HepG2 (cell line): ENCODE measurements around the gene PLCG1. TPM values are rescaled to one million over a fixed set of nuclear protein-coding genes. Genes with fewer than 3 reads are reported as not detected.

ENCODE experiments used
- CCDC6 ChIP-seq: sonication (generic); formaldehyde crosslinking; IDR thresholded peaks from 2 replicates; pipeline ENCODE4 v1.8.1; 2022; ENCODE audit warnings: mild to moderate bottlenecking, missing genetic modification reagents, moderate library complexity
- DRAP1 ChIP-seq: IDR thresholded peaks from 2 replicates; pipeline ENCODE4 v1.6.1; 2016; ENCODE audit warnings: missing genetic modification reagents, missing compliant biosample characterization
- GATAD2A ChIP-seq: IDR thresholded peaks from 2 replicates; pipeline ENCODE4 v1.6.1; 2016
- ISL2 ChIP-seq: sonication (generic); formaldehyde crosslinking; IDR thresholded peaks from 2 replicates; pipeline ENCODE4 v1.5.0; 2020; ENCODE audit warnings: missing genetic modification reagents
- KLF12 ChIP-seq: sonication (generic); formaldehyde crosslinking; IDR thresholded peaks from 2 replicates; pipeline ENCODE4 v1.4.0; 2020; ENCODE audit warnings: missing genetic modification reagents, borderline replicate concordance
- NFIC ChIP-seq: IDR thresholded peaks from 2 replicates; pipeline ENCODE4 v1.6.1; 2012; ENCODE audit warnings: mild to moderate bottlenecking, low read length, inconsistent platforms
- NRL ChIP-seq: sonication (generic); formaldehyde crosslinking; IDR thresholded peaks from 2 replicates; pipeline ENCODE4 v1.5.0; 2020; ENCODE audit warnings: missing genetic modification reagents, mild to moderate bottlenecking, moderate library complexity, borderline replicate concordance
- RARG ChIP-seq: sonication (generic); formaldehyde crosslinking; IDR thresholded peaks from 2 replicates; pipeline ENCODE4 v1.4.0; 2020; ENCODE audit warnings: low read depth, mild to moderate bottlenecking, missing genetic modification reagents
- ZNF225 ChIP-seq: sonication (generic); formaldehyde crosslinking; IDR thresholded peaks from 2 replicates; pipeline ENCODE4 v1.4.0; 2020; ENCODE audit warnings: mild to moderate bottlenecking, missing genetic modification reagents
- ZNF382 ChIP-seq: sonication (generic); formaldehyde crosslinking; IDR thresholded peaks from 2 replicates; pipeline ENCODE4 v1.5.0; 2020; ENCODE audit warnings: missing genetic modification reagents, mild to moderate bottlenecking, borderline replicate concordance
- ZNF558 ChIP-seq: sonication (generic); formaldehyde crosslinking; IDR thresholded peaks from 2 replicates; pipeline ENCODE4 v1.9.0; 2022; ENCODE audit warnings: mild to moderate bottlenecking, missing genetic modification reagents, borderline replicate concordance
- ZNF646 ChIP-seq: sonication (generic); formaldehyde crosslinking; IDR thresholded peaks from 2 replicates; pipeline ENCODE4 v1.9.0; 2021; ENCODE audit warnings: mild to moderate bottlenecking, missing genetic modification reagents
- ZNF720 ChIP-seq: sonication (generic); formaldehyde crosslinking; IDR thresholded peaks from 2 replicates; pipeline ENCODE4 v1.4.0; 2020; ENCODE audit warnings: missing genetic modification reagents
- ZNF737 ChIP-seq: sonication (generic); formaldehyde crosslinking; IDR thresholded peaks from 2 replicates; pipeline ENCODE4 v1.5.0; 2020; ENCODE audit warnings: missing genetic modification reagents, mild to moderate bottlenecking, borderline replicate concordance
- ZNF788 ChIP-seq: sonication (generic); formaldehyde crosslinking; IDR thresholded peaks from 2 replicates; pipeline ENCODE4 v1.5.0; 2020; ENCODE audit warnings: mild to moderate bottlenecking, missing genetic modification reagents, borderline replicate concordance
- ZNF891 ChIP-seq: sonication (generic); formaldehyde crosslinking; IDR thresholded peaks from 2 replicates; pipeline ENCODE4 v1.5.0; 2020; ENCODE audit warnings: mild to moderate bottlenecking, missing genetic modification reagents
- ZSCAN31 ChIP-seq: sonication (generic); formaldehyde crosslinking; IDR thresholded peaks from 2 replicates; pipeline ENCODE4 v1.5.0; 2020; ENCODE audit warnings: low read depth, mild to moderate bottlenecking, missing genetic modification reagents
- polyA plus RNA-seq, 8 experiments: library from polyadenylated mRNA; depleted of rRNA in 3 of 8; stranded (reverse) in 7 of 8; unstranded in 1 of 8; fragments of >200 nt; fragmentation: Illumina TruSeq in 4 of 8; extraction: Trizol in 4 of 8; gene quantifications; 2 replicates each; pipeline versions ENCODE4 v1.2.1 to v1.2.3, GENCODE V29; 2011 to 2016; ENCODE audit warnings: low read depth in 4 of 8, missing spikeins in 1 of 8, mixed read lengths in 1 of 8; ENCODE audit not compliant: insufficient read depth in 1 of 8
- total RNA-seq, 5 experiments: library from RNA; depleted of rRNA; stranded (reverse); fragments of >200 nt; fragmentation: Illumina TruSeq; extraction: Trizol; gene quantifications; 2 replicates each; pipeline ENCODE4 v1.2.3, GENCODE V29; 2016; ENCODE audit warnings: low read depth in 1 of 5
- TF ChIP-seq, protein P1 (sequence below): sonication (generic); formaldehyde crosslinking; IDR thresholded peaks from 2 replicates; pipeline ENCODE4 v1.4.0; 2020; ENCODE audit warnings: missing genetic modification reagents
- TF ChIP-seq, protein P2 (sequence below): sonication (generic); formaldehyde crosslinking; IDR thresholded peaks from 2 replicates; pipeline ENCODE4 v1.4.0; 2020; ENCODE audit warnings: missing genetic modification reagents

The PLCG1 gene
- total and polyA plus RNA-seq, 2 of the 13 experiments (the other 11 are each of a cell fraction or from before 2014, with no cell fraction given), result 85.3 to 158 TPM

GRCh38 chr20:41137614-41138474, 501 bp downstream of the PLCG1 start (continued):
- TF ChIP-seq NRL (CRISPR knock-in tag), result peak; percentile 85; the same call in 1 of the 2 replicates
- peak; percentile 43 for TF ChIP-seq KLF12 (CRISPR knock-in tag)
- peak; percentile 70; the same call in 1 of the 2 replicates for TF ChIP-seq ZNF225
- TF ChIP-seq, protein P1, sequence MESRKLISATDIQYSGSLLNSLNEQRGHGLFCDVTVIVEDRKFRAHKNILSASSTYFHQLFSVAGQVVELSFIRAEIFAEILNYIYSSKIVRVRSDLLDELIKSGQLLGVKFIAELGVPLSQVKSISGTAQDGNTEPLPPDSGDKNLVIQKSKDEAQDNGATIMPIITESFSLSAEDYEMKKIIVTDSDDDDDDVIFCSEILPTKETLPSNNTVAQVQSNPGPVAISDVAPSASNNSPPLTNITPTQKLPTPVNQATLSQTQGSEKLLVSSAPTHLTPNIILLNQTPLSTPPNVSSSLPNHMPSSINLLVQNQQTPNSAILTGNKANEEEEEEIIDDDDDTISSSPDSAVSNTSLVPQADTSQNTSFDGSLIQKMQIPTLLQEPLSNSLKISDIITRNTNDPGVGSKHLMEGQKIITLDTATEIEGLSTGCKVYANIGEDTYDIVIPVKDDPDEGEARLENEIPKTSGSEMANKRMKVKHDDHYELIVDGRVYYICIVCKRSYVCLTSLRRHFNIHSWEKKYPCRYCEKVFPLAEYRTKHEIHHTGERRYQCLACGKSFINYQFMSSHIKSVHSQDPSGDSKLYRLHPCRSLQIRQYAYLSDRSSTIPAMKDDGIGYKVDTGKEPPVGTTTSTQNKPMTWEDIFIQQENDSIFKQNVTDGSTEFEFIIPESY (CRISPR knock-in tag), result peak; percentile 39; the same call in 1 of the 2 replicates
- TF ChIP-seq DRAP1, result peak; percentile 54
- TF ChIP-seq ZNF737 (CRISPR knock-in tag), result no peak
- TF ChIP-seq ZNF788, result peak; percentile 48; the same call in 1 of the 2 replicates
- no peak for TF ChIP-seq NFIC
- TF ChIP-seq, protein P2, sequence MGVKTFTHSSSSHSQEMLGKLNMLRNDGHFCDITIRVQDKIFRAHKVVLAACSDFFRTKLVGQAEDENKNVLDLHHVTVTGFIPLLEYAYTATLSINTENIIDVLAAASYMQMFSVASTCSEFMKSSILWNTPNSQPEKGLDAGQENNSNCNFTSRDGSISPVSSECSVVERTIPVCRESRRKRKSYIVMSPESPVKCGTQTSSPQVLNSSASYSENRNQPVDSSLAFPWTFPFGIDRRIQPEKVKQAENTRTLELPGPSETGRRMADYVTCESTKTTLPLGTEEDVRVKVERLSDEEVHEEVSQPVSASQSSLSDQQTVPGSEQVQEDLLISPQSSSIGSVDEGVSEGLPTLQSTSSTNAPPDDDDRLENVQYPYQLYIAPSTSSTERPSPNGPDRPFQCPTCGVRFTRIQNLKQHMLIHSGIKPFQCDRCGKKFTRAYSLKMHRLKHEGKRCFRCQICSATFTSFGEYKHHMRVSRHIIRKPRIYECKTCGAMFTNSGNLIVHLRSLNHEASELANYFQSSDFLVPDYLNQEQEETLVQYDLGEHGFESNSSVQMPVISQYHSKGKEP (CRISPR knock-in tag), result no peak
- TF ChIP-seq ZNF720, result no peak
- TF ChIP-seq ZNF558 (CRISPR knock-in tag), result 0 out of 2 replicates have a peak, but pooled peaks have one; percentile 18
- peak; percentile 93 for TF ChIP-seq CCDC6 (CRISPR knock-in tag)
- no peak for TF ChIP-seq RARG (CRISPR knock-in tag)
- peak; percentile 71 for TF ChIP-seq ZNF891 (CRISPR knock-in tag)
- no peak; the same call in none of the 2 replicates for TF ChIP-seq ZSCAN31 (CRISPR knock-in tag)
- peak; percentile 34; the same call in 1 of the 2 replicates for TF ChIP-seq ISL2 (CRISPR knock-in tag)
- TF ChIP-seq ZNF646 (CRISPR knock-in tag), result no peak; the same call in 1 of the 2 replicates
- peak; percentile 48; the same call in 1 of the 2 replicates for TF ChIP-seq GATAD2A (CRISPR knock-in tag)
- TF ChIP-seq ZNF382 (CRISPR knock-in tag), result no peak
